H4 (cell line): ENCODE results near the gene SOCS3. TPM values are rescaled to one million over a fixed set of nuclear protein-coding genes. Genes with fewer than 3 reads are reported as not detected.
A peak's percentile ranks its signal among the peaks of the same experiment; 100 is the strongest.

Source experiments
- DNase-seq: peaks from one replicate; pipeline ENCODE4 v3.0.0-alpha.2; 2015; ENCODE audit warnings: low spot score
- total RNA-seq: library from RNA; depleted of rRNA; stranded (reverse); fragments of >200 nt; shearing (Covaris generic); gene quantifications from 2 replicates; pipeline ENCODE4 v1.2.3, GENCODE V29; 2014

The SOCS3 gene
- total RNA-seq, 1 experiment from 2014 or later, result 29.2 TPM

DNA sequence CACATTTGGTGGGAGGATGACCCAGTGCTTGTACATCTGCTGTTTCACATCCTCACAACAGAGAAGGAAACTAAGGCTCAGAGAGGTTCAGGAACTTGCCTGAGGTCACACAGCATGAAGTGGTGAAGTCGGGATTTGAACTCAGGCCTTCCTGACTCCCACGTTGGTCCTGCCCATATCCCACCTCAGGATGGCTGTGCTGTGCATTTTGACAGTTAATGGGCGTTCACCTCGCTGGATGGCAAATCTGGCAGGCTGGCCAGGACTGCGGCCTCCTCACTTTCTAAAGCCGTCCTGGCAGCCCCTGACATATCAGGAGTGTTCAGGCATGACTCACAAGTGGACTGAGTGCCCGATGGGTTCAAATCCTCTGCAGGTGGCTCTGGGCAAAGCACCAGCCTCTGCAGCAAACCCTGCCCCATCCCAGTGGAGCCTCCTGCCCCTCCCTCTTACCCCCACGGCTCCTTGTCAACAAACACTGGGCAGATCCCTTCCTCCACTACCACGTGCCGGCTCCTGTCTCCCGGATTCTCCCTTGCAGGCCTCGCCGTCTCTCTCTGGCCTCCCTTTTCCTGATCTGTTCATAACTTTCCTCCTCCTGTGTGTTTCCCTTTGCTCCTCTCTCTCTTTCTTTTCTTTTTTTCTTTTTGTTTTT is 29.2 kb downstream of the SOCS3 start:
- peak; percentile 79 for DNase-seq

DNA sequence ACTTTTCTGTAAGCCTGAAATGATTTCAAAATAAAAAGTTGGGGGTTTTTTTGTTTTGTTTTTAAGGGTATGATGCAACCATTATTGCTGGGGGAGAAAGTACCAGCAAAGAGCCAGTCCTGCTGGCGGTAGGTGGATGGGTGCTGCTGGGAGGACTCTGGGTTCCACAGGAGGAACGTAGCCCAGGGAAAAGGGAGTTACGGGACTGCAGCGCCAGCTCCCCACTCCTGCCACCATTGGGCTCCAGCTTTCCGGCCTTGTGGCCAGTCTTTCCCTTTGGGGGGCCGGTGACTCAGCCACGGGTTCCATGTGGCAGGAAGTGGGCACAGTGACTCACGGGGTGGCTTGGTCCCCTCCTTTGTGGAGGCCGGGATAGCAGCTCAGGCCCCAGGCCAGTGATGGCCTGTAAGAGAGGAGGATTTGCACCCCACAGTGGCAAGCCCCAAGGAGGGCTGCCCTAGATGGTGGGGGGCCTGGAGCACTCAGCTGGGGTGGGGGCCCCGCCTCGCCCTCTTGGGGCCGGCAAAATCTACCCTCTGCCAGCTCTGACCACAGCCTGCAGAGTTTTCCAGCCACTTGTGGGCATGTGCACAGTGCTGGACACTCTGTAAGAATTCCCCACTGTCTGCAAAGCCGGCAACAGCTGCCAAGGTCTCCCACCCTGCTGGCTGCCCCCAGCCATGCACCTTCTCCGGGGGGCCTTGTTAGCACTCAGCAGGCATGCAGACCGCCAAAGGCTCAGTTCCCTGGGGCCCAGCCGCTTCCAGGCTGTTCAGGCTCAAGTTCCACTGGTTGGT is 30.4 kb downstream of the SOCS3 start:
- peak; percentile 90 for DNase-seq

DNA sequence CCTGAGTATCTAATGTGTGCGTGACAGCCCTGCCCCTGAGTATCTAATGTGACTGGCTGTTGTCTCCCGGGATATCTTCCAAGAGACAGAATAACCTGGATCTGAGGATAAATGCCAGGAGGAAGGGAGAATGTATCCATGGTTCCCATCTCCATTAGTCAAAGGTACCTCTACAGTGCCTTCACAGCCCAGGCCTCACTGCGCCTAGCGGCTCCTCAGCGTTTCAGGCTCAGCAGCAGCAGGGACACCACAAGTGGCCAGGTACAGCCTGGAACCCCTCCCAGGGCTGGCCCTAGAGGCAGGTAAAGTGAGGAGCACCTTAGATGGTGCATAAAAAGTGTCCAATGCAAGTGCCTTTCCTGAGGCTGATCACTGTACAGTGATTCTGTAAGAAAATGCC is 32.0 kb downstream of the SOCS3 start:
- DNase-seq, result no peak

- DNase-seq, result peak; percentile 78
Observed at GRCh38 chr17:78325076-78325687, 34.7 kb downstream of the SOCS3 start.

DNA sequence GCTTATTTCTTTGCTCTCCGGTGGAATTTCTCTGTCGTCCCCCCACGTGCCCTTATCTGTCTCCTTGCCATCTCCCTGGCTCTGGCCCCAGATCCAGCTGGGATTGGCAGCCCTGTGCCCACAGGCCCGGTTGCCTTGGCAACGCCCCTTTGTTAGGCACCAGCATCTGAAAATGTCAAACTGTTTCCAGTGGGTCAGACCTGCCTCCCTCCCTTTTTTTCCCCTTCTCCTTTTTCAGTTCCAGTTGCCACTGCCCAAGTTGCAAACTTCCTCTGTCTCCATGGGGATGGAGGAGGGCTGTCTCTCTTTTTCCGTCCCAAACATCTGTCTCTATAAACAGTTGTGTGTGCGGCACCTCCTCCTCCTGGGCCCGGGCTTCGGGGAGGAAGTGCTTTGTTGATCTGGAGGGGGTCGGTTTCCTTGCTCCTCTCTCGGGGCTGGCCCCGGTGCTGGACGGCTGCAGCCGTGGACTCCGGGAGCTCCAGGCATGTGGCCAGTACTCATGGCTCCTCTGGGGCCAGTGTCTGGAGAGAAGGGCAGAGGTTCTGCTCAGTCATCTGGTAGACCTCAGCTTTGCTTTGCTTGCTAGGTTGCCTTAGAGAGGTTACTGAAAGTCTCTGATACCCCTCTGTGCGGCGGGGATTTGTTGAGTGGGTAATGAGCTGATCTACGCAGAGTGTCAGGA is 35.3 kb downstream of the SOCS3 start:
- DNase-seq, result peak; percentile 92

GRCh38 chr17:78323826-78324390 is 36.0 kb downstream of the SOCS3 start:
- DNase-seq, result no peak

- DNase-seq, result no peak
Observed at GRCh38 chr17:78322858-78323455, 36.9 kb downstream of the SOCS3 start.

DNA sequence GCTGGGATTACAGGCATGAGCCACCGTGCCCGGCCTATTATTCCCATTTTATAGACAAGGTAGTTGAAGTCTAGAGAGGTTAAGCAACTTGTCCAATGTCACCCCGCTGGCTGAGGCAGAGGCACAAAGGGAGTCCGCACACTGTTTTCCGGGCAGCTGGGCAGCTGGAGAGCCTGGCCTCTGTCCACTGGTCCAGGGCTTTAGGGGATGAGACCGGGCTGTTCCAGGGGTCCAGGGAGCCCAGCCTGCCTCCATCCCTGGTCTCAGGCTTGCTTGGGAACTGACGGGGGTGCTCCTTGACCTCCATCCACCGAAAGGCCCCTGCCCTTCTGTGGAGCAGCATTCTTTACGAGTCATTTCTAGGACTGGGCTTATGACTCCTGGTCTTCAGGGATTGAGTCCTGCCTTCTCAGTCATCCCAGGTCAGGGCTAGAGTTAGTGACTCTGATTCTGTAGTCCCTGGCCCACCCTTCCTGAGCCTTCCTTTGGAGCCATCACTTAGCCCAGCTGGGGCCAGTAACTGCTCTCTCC is 37.5 kb downstream of the SOCS3 start:
- no peak for DNase-seq

DNA sequence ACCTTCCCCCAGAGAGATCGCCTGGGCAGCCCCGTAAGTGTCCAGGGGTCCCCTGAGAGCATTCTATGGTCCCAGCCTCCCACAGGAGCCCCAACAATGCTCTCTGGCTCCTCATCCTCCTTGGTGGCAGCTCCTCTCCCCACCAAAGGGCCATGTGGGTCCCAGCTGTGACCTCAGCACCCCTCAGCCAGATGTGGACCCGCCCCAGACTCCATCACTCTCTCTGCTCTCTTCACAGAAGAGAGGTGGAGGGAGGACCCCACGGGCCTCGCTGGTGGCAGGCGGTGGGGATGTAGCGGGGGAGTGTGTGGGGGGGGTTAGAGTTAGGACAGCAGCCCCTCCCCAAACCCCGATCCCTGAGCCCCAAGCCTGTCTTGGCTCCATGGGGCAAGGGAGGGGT is 41.0 kb downstream of the SOCS3 start:
- no peak for DNase-seq

GRCh38 chr17:78318407-78318806 is 41.5 kb downstream of the SOCS3 start:
- DNase-seq, result no peak

GRCh38 chr17:78317794-78318400 is 42.0 kb downstream of the SOCS3 start:
- DNase-seq, result no peak

DNA sequence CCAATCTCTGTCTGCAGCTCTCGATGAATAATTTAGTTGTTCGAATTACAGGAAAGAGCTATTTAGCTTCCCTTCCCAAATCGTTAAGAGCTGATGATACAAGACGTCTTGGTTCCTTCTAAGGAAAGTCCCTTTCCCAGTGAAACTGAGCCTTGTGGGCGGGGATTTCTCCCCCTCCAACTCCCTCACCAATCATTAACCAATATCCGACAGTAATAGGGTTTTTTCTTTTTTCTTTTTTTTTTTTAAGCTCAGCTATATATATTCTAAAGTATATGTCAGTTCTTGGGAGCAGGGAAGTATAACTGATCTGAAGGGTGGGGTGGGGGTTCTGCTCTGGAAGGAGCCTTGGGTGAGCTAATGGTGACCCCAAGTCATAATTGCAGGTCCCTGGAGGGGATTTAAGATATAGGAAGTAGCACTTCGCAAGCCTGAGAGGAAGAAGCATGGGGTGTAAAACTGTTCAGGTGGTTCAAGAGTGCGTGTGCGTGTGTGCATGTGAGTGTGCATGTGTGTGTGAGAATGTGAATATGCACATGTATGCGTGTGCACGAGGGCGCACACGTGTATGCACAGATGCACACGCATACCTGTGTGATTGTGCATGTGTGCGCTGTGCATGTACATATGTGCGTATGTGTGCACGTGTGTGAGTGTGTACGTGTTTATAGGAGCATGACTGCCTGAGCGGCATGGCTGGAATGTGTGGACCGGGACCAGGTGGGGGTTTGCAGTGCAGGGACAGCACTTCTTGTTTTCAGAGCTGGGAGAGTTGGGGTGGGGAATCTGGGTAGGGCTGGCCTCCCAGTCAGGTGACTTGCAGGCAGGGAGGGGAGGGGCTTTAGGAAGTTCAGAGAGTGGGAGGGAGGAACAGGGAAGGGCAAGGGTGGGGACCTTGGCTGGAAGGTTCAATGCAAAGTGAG is 42.7 kb downstream of the SOCS3 start:
- DNase-seq, result peak; percentile 72

DNA sequence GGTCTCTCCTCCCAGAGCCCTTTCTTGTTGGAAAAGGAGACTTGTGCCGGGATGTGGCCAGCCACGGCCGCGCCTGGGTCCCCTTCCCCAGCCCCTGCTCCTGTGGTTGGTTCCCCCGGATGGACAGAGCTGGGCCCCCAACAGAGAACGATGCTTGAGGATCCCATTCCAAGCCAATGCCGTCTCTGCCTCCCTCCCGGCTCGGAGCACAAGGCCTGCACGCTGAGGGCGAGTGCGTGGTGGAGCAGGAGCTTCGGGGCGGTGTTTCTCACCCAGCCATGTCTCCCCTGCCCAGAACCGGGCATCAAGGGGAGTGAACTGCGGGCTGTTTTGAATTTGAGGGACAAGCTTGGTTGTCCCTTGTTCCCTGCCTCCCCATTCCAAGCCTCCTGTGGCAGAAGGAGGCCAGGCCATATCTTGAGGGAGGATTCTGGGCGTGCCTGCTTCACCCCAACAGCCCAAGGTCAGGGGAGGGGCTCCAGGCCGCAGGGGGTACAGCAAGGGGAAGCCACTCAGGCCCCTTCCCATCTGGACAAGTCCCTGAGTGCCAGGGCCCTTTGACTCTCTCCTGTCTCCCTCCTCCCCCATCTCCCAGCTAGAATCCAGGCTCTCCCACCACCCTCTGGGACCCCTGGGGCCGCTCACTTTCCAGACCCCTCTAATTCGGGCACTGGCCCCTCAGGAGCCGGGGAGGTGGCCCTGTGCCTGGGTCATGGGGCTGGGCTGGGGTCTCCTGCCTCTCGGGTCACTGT is 43.6 kb downstream of the SOCS3 start:
- no peak for DNase-seq

DNA sequence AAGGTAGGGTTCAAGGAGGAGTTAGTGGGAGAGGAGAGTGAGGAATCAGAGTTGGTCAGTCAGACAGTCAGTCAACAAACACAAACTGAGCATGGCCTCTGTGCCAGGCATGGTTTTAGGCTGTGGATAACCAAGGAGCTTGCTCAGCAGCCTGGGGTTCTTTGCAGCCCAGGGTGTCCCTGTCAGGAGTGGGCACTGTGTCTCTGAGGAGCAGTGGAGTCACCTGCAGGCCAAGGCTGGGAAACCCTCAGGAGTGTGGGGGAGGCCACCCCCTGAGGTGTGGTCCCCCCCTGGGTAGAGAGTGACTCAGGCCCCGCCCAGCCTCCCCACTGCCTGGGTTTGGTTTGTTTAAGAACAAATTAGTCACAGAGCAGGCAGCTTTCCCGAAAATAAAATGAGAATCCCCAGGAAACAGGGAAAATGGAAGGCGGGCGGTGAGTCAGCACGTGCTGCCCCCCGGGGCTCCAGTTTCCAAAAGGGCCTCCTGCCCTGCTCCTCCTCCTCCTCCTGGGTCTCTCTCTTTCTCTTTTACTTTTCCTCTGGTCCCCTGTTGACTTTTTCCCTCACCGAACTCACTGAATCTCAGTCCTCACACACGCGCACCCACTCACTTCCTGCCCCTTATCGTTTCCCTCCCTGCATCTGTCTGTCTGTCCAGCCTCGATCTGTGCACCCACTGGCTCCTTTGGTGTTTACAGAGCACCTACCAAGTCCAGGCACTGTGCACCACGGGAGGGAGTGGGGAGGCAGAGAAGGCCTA is 44.3 kb downstream of the SOCS3 start:
- peak; percentile 94 for DNase-seq

DNA sequence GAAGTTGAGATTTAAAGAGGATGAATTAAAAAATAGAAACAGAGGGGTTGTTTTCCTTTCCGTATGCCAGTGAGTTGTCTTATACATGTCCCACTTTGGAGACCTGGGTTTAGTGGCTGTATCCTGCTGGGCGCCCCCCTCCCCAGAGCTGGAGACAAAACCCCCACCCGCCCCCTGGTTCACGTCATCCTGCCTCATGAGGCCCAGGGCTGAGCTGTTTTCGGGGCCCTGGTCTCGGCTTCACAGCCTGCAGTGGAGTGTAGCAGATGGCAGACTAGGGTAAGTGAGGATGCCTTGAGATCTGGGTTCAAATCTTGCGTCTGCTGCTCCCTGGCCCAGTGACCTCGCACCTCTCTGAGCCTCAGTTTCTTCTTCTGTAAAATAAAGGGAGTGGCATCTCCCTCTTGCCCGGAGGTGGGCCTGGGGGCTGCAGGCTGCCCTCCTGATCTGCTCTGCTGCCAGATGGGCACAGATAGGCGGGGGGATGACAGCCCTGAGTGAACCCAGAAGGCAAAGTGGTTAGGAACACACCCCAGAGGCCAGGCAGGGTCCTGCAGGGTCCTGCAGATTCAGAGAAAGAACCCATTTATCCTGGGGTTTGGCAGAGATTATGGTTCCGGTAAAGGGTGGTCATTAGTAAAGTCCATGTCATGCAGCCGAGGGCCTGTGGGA is 45.1 kb downstream of the SOCS3 start:
- no peak for DNase-seq

- peak; percentile 92 for DNase-seq
Observed at GRCh38 chr17:78313735-78314648, 45.9 kb downstream of the SOCS3 start.
